ENCODE measurements around the gene HEG1.

Gene HEG1

GRCh38 chr3:124939661-124940060 lies 116.1 kb downstream of the HEG1 start:
- no peaks in the 10 kb centered on the region for H3K9me3 ChIP-seq (ENCODE audit: control insufficient read depth, insufficient read depth, low read depth, low read length)
- no peaks in the 10 kb centered on the region for H3K4me1 ChIP-seq (ENCODE audit: control insufficient read depth, insufficient read depth, low read length)

GRCh38 chr3:124938896-124939295 lies 116.9 kb downstream of the HEG1 start:
- no peaks in the 10 kb centered on the region for H3K9me3 ChIP-seq (ENCODE audit: control insufficient read depth, insufficient read depth, low read depth, low read length)
- no peak overlapping the region for H3K4me3 ChIP-seq (ENCODE audit: low read depth, low read length)
- H3K4me1 ChIP-seq (ENCODE audit: control insufficient read depth, insufficient read depth, low read length): no peaks in the 10 kb centered on the region
- H3K27ac ChIP-seq (ENCODE audit: low read depth, low read length): no peak overlapping the region
- H3K27me3 ChIP-seq (ENCODE audit: control insufficient read depth, insufficient read depth, low read length): no peaks in the 10 kb centered on the region
- H3K36me3 ChIP-seq (ENCODE audit: control insufficient read depth, insufficient read depth, low read length): no peaks in the 10 kb centered on the region
- no peak overlapping the region for H3K9ac ChIP-seq (ENCODE audit: low read length)

More at GRCh38 chr3:124939661-124940060, 116.1 kb downstream of the HEG1 start:
- H3K36me3 ChIP-seq (ENCODE audit: control insufficient read depth, insufficient read depth, low read length): no peaks in the 10 kb centered on the region
- no peak overlapping the region for H3K9ac ChIP-seq (ENCODE audit: low read length)
- no peaks in the 10 kb centered on the region for H3K27me3 ChIP-seq (ENCODE audit: control insufficient read depth, insufficient read depth, low read length)
- H3K27ac ChIP-seq (ENCODE audit: low read depth, low read length): no peak overlapping the region
- no peak overlapping the region for H3K4me3 ChIP-seq (ENCODE audit: low read depth, low read length)

GRCh38 chr3:124937049-124937448 lies 118.7 kb downstream of the HEG1 start:
- no peaks in the 10 kb centered on the region for H3K36me3 ChIP-seq (ENCODE audit: control insufficient read depth, insufficient read depth, low read length)
- no peaks in the 10 kb centered on the region for H3K4me1 ChIP-seq (ENCODE audit: control insufficient read depth, insufficient read depth, low read length)
- no peak overlapping the region for H3K4me3 ChIP-seq (ENCODE audit: low read depth, low read length)
- H3K9me3 ChIP-seq (ENCODE audit: control insufficient read depth, insufficient read depth, low read depth, low read length): no peaks in the 10 kb centered on the region
- no peak overlapping the region for H3K27ac ChIP-seq (ENCODE audit: low read depth, low read length)
- H3K27me3 ChIP-seq (ENCODE audit: control insufficient read depth, insufficient read depth, low read length): no peaks in the 10 kb centered on the region
- H3K9ac ChIP-seq (ENCODE audit: low read length): no peak overlapping the region

- no peaks in the 10 kb centered on the region for H3K36me3 ChIP-seq (ENCODE audit: control insufficient read depth, insufficient read depth, low read length)
- H3K9ac ChIP-seq (ENCODE audit: low read length): no peak overlapping the region
- no peak overlapping the region for H3K4me3 ChIP-seq (ENCODE audit: low read depth, low read length)
- no peak overlapping the region for H3K27ac ChIP-seq (ENCODE audit: low read depth, low read length)
- H3K9me3 ChIP-seq (ENCODE audit: control insufficient read depth, insufficient read depth, low read depth, low read length): no peaks in the 10 kb centered on the region
- H3K4me1 ChIP-seq (ENCODE audit: control insufficient read depth, insufficient read depth, low read length): no peaks in the 10 kb centered on the region
- no peaks in the 10 kb centered on the region for H3K27me3 ChIP-seq (ENCODE audit: control insufficient read depth, insufficient read depth, low read length)
These were observed 119.8 kb downstream of the HEG1 start for GRCh38 chr3:124935794-124936542.

GRCh38 chr3:124935264-124935663 lies 120.5 kb downstream of the HEG1 start:
- no peaks in the 10 kb centered on the region for H3K4me1 ChIP-seq (ENCODE audit: control insufficient read depth, insufficient read depth, low read length)
- H3K27me3 ChIP-seq (ENCODE audit: control insufficient read depth, insufficient read depth, low read length): no peaks in the 10 kb centered on the region
- H3K36me3 ChIP-seq (ENCODE audit: control insufficient read depth, insufficient read depth, low read length): no peaks in the 10 kb centered on the region
- no peaks in the 10 kb centered on the region for H3K9me3 ChIP-seq (ENCODE audit: control insufficient read depth, insufficient read depth, low read depth, low read length)
- no peak overlapping the region for H3K4me3 ChIP-seq (ENCODE audit: low read depth, low read length)
- no peak overlapping the region for H3K9ac ChIP-seq (ENCODE audit: low read length)
- H3K27ac ChIP-seq (ENCODE audit: low read depth, low read length): no peak overlapping the region

- Histone ChIP-seq H3K36me3 (ENCODE audit: control insufficient read depth, insufficient read depth, low read length) (no peaks in the 10 kb centered on the region), H3K4me1 (ENCODE audit: control insufficient read depth, insufficient read depth, low read length) (no peaks in the 10 kb centered on the region), H3K27me3 (ENCODE audit: control insufficient read depth, insufficient read depth, low read length) (no peaks in the 10 kb centered on the region), H3K9ac (ENCODE audit: low read length) (no peak within 1 kb of the TSS), H3K4me3 (ENCODE audit: low read depth, low read length) (no peak within 1 kb of the TSS), H3K9me3 (ENCODE audit: control insufficient read depth, insufficient read depth, low read depth, low read length) (no peaks in the 10 kb centered on the region), H3K27ac (ENCODE audit: low read depth, low read length) (no peak within 1 kb of the TSS)
These were observed 121.2 kb downstream of the HEG1 start, which contains the start of gene MUC13 for GRCh38 chr3:124934577-124934976. Gene MUC13 (minus strand): TSS chr3:124934751. CDS start chr3:124934712, 39 bp downstream.

- no peaks in the 10 kb centered on the region for H3K27me3 ChIP-seq (ENCODE audit: control insufficient read depth, insufficient read depth, low read length)
- no peaks in the 10 kb centered on the region for H3K36me3 ChIP-seq (ENCODE audit: control insufficient read depth, insufficient read depth, low read length)
- no peak overlapping the region for H3K27ac ChIP-seq (ENCODE audit: low read depth, low read length)
- no peak overlapping the region for H3K9ac ChIP-seq (ENCODE audit: low read length)
- no peak overlapping the region for H3K4me3 ChIP-seq (ENCODE audit: low read depth, low read length)
- H3K4me1 ChIP-seq (ENCODE audit: control insufficient read depth, insufficient read depth, low read length): no peaks in the 10 kb centered on the region
- H3K9me3 ChIP-seq (ENCODE audit: control insufficient read depth, insufficient read depth, low read depth, low read length): no peaks in the 10 kb centered on the region
These were observed 127.2 kb downstream of the HEG1 start for GRCh38 chr3:124928333-124929202.

- no peaks in the 10 kb centered on the region for H3K36me3 ChIP-seq (ENCODE audit: control insufficient read depth, insufficient read depth, low read length)
- no peaks in the 10 kb centered on the region for H3K9me3 ChIP-seq (ENCODE audit: control insufficient read depth, insufficient read depth, low read depth, low read length)
- H3K27me3 ChIP-seq (ENCODE audit: control insufficient read depth, insufficient read depth, low read length): no peaks in the 10 kb centered on the region
- no peaks in the 10 kb centered on the region for H3K4me1 ChIP-seq (ENCODE audit: control insufficient read depth, insufficient read depth, low read length)
- H3K27ac ChIP-seq (ENCODE audit: low read depth, low read length): no peak overlapping the region
- H3K4me3 ChIP-seq (ENCODE audit: low read depth, low read length): no peak overlapping the region
- H3K9ac ChIP-seq (ENCODE audit: low read length): no peak overlapping the region
These were observed 128.2 kb downstream of the HEG1 start for GRCh38 chr3:124927574-124928045.

GRCh38 chr3:124926426-124927101 lies 129.2 kb downstream of the HEG1 start:
- Histone ChIP-seq H3K4me3 (ENCODE audit: low read depth, low read length) (no peak overlapping the region), H3K36me3 (ENCODE audit: control insufficient read depth, insufficient read depth, low read length) (no peaks in the 10 kb centered on the region), H3K4me1 (ENCODE audit: control insufficient read depth, insufficient read depth, low read length) (no peaks in the 10 kb centered on the region), H3K9ac (ENCODE audit: low read length) (no peak overlapping the region), H3K27me3 (ENCODE audit: control insufficient read depth, insufficient read depth, low read length) (no peaks in the 10 kb centered on the region), H3K27ac (ENCODE audit: low read depth, low read length) (no peak overlapping the region), H3K9me3 (ENCODE audit: control insufficient read depth, insufficient read depth, low read depth, low read length) (no peaks in the 10 kb centered on the region)

GRCh38 chr3:124924741-124925140 lies 131.1 kb downstream of the HEG1 start:
- H3K9ac ChIP-seq (ENCODE audit: low read length): no peak overlapping the region
- H3K27me3 ChIP-seq (ENCODE audit: control insufficient read depth, insufficient read depth, low read length): no peaks in the 10 kb centered on the region
- no peak overlapping the region for H3K27ac ChIP-seq (ENCODE audit: low read depth, low read length)
- no peaks in the 10 kb centered on the region for H3K36me3 ChIP-seq (ENCODE audit: control insufficient read depth, insufficient read depth, low read length)
- no peaks in the 10 kb centered on the region for H3K9me3 ChIP-seq (ENCODE audit: control insufficient read depth, insufficient read depth, low read depth, low read length)
- H3K4me1 ChIP-seq (ENCODE audit: control insufficient read depth, insufficient read depth, low read length): peaks cover 1% of the 10 kb centered on the region; the same call in 1 of the 2 replicates
- no peak overlapping the region for H3K4me3 ChIP-seq (ENCODE audit: low read depth, low read length)
